HG03571 (cell line): ENCODE measurements around the gene KCNAB1.

ENCODE experiments used
- ATAC-seq: cut with Tn5 transposase; IDR thresholded peaks from one replicate; pipeline ENCODE4 v1.9.1; 2021; ENCODE audit not compliant: unreplicated experiment

Gene KCNAB1

DNA sequence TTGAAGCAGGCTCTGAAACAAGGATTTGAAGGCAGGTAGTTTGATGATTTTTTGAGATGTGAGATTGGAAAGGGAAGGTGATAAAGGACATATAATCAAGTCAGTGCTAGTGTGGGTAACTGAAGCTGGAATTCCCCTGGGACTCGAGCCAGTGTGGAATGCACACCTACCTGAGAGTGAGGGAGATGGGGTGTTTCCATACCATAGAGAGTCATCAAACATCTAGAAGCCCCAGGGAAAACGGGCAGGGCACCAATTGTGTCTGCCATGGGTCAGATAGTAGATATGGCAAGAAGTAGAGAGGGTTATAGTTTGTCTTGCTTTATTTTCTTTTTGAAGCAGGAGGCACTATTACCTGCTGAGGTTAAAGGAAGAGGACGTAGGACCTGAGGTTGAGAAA, 314.5 kb downstream of the KCNAB1 start:
- no peak for ATAC-seq

- no peak for ATAC-seq
Measured at GRCh38 chr3:156443079-156443478, 322.7 kb downstream of the KCNAB1 start.

- ATAC-seq = no peak
Measured at GRCh38 chr3:156445117-156446090, 325.0 kb downstream of the KCNAB1 start.

DNA sequence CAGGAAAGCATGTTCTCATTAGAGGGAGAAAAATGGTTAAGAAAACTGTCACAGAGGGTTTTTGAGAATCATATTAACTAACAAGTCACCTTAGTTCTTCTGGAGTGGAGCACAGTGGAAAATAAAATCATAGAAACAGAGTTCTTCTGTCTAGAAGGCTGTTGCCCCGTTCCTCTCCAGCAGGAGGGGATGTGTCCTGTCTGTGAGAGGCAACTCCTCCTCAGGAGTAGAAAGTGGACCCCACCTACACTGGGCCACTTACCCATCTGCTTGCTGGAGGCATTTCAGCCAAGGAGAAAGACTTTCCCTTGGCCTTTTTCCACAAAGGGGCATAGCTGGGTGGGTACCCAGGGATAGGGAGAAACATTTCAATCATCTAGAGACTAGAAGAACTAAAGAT, 327.9 kb downstream of the KCNAB1 start:
- ATAC-seq = peak; percentile 56

DNA sequence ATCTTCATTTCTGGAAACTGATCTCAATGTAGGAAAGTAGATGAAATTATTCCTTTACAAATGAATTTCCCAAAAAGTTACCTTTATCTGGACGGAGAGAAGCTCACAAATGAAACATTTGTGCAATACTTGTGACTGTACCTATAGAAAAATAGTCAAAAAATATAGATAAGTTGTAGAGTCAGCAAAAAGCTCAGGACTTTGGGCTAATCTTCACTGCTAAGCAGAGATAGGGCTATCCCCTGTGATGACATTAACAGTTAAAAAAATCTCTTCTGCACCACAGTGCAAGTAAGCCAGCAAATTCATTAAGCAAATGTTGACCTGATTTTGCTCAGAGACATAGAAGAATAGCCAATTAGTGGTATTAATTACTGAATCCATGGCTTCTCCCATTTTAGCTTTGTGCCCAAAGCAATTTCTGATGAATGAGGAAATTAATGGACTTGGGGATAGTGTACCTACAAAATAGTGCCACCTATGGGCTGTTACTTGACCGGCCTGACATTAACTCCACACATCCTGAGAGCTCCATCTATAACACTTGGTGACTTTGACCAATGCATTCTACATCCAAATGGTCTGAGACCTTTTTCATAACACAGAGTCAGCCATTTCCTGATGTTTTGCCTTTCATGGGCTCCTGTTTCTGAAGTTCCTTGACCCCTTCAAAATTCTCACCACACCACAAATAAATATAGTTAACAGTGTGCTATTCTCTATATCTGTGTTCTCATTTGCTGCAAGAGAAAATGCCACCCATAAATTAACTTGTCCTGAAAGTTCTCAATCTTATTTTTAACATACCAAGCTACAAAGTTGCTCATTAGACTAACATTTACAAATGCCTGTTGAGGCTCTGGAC, 329.6 kb downstream of the KCNAB1 start:
- ATAC-seq = no peak

DNA sequence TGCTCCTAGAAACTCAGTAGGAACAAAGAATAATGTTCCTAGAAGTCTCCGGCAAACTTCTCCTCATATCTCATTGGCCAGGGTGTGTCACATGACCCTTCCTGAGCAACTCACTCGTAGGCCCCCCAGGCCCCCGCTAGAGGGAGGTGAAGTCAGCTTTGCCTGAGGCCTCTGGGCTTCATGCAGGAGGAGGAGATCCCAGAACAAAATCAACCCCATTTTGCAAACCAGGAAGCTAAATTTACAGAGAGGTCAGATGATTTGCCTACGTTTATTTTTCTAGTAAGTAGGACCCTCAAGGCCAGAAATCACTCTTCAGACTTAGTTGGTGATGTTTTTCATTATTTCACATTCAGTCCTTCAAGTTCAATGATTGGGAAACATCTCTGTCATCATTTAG, 335.5 kb downstream of the KCNAB1 start:
- ATAC-seq = no peak

GRCh38 chr3:156456771-156457224, 336.4 kb downstream of the KCNAB1 start:
- ATAC-seq = no peak

- ATAC-seq = no peak
Measured at GRCh38 chr3:156459434-156459833, 339.1 kb downstream of the KCNAB1 start.

- ATAC-seq = no peak
Measured at GRCh38 chr3:156460206-156460611, 339.8 kb downstream of the KCNAB1 start.

- ATAC-seq = no peak
Measured at GRCh38 chr3:156461889-156462288, 341.5 kb downstream of the KCNAB1 start.

DNA sequence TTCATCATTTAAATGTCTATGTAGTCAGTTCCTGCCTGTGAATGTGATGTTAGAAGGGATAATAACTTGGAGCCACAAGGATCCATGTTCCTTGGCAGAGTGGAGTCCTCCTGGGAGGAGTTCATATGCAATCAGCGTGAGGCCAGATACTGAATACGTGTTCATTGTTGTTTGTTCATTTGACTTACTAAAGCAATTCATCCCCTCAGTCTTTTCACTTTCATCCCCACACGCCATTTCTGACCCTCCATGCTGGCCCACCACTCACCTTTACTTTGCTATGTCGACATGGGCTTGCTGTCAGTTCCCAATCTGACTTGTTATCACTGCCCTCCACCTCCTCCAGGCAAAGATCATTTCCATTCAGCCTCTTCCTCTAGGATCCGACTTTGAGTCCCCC, 342.7 kb downstream of the KCNAB1 start:
- ATAC-seq = no peak

GRCh38 chr3:156465194-156465593, 344.8 kb downstream of the KCNAB1 start:
- no peak for ATAC-seq

DNA sequence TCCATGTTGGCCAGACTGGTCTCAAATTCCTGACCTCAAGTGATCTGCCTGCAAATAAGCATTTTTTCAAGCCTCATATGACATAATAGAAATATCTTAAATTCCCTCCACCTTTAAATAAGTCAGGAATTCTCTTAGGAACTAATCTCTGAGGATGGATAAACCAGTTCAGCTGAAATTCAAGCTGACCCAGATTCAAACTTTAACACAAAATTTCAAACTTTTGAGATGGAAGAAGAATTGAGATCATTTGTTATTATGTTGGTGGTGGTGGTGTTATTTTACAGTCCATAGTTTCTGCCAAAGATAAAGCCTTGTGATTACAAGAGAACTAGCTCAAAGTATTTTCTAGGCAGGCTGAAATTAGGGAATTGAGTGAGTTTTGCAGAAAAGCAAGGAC, 349.1 kb downstream of the KCNAB1 start:
- no peak for ATAC-seq

GRCh38 chr3:156471431-156471830, 351.1 kb downstream of the KCNAB1 start:
- no peak for ATAC-seq

GRCh38 chr3:156472150-156472549, 351.8 kb downstream of the KCNAB1 start:
- ATAC-seq = no peak

DNA sequence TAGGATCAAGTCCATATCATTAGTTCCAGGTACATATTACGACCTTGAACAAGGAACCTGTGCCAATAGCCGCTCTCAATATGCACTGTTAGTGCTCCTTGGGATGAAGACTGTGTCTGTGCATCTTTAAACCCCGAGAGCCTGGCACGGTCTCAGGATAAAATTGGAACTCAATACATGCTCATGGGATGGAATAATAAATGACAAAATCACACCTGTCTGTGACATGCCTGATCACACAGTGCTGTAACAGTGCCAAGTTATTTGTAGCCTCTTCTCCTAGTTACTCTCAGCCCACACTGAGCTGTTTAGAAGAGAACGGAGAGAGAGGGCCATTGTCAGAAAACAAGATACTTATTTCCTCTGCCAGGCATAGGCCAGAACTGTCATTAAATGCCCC, 352.3 kb downstream of the KCNAB1 start:
- ATAC-seq = no peak

DNA sequence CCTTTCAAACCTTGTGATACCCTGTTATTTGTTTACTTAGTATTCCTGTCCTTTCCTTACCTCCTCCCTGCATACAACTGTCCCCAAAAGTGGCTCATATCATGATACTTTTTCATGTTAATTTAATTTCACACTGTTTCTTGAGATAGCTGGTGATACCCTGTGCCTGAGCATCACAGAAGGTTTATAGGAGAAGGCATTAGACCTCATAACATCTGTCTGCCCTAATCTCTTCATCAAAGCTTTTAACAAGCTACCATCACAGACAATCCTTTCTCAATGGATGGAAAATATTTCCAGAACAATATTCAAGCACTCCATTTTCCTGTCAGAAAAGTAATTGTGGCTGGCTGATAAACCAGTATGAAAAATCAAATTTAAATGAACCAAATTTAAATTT, 353.0 kb downstream of the KCNAB1 start:
- no peak for ATAC-seq

GRCh38 chr3:156474560-156475389, 354.4 kb downstream of the KCNAB1 start:
- ATAC-seq = no peak

GRCh38 chr3:156477323-156477722, 356.9 kb downstream of the KCNAB1 start:
- ATAC-seq = no peak

- no peak for ATAC-seq
Measured at GRCh38 chr3:156478891-156479290, 358.5 kb downstream of the KCNAB1 start.

GRCh38 chr3:156479604-156480003, 359.2 kb downstream of the KCNAB1 start:
- ATAC-seq = no peak
